SIG-M5 treated with dmso at 0.1 percent for 504 hours (cell line): ENCODE measurements around the gene UBE2A.

Experiments used
- DNase-seq: peaks from one replicate; lab custom pipeline; 2025; ENCODE audit not compliant: unreplicated experiment; lab: John Stamatoyannopoulos, UW

Gene UBE2A

GRCh38 chrX:119574394-119575266, at the start of gene UBE2A:
UBE2A (plus strand) TSS chrX:119574563; CDS start chrX:119574712, 149 bp downstream.
- peak; percentile 85 for DNase-seq

GRCh38 chrX:119529345-119530276, 44.8 kb upstream of the UBE2A start:
- peak; percentile 72 for DNase-seq

GRCh38 chrX:119537487-119537886, 36.9 kb upstream of the UBE2A start:
- DNase-seq, result no peak

GRCh38 chrX:119539872-119540271, 34.5 kb upstream of the UBE2A start:
- no peak for DNase-seq

- no peak for DNase-seq
These were observed 33.2 kb upstream of the UBE2A start for GRCh38 chrX:119541188-119541587.

GRCh38 chrX:119549327-119550016, 24.9 kb upstream of the UBE2A start:
- DNase-seq, result no peak

GRCh38 chrX:119552508-119552907, 21.9 kb upstream of the UBE2A start:
- DNase-seq, result no peak

- DNase-seq, result peak; percentile 92
These were observed 9.2 kb upstream of the UBE2A start, which contains the start of gene STEEP1 for GRCh38 chrX:119565107-119565663. STEEP1 (minus strand) TSS chrX:119565409; CDS start chrX:119565355, 54 bp downstream.

- DNase-seq, result no peak
These were observed 4.0 kb upstream of the UBE2A start for GRCh38 chrX:119570351-119570835.

- DNase-seq, result no peak
These were observed 1.1 kb upstream of the UBE2A start for GRCh38 chrX:119573222-119573621.

- no peak for DNase-seq
These were observed 446 bp upstream of the UBE2A start for GRCh38 chrX:119573840-119574393.

- no peak for DNase-seq
These were observed 5.1 kb downstream of the UBE2A start for GRCh38 chrX:119579414-119579813.

GRCh38 chrX:119583431-119584059, 9.2 kb downstream of the UBE2A start:
- DNase-seq, result no peak

- no peak for DNase-seq
These were observed 15.4 kb downstream of the UBE2A start for GRCh38 chrX:119589810-119590209.

GRCh38 chrX:119602701-119603255, 28.4 kb downstream of the UBE2A start:
- no peak for DNase-seq

GRCh38 chrX:119604766-119605463, 30.6 kb downstream of the UBE2A start:
- no peak for DNase-seq

GRCh38 chrX:119605464-119606279, 31.3 kb downstream of the UBE2A start:
- peak; percentile 35 for DNase-seq
